IMR-90 (cell line): ENCODE results near the gene ANKRD34C. TPM values are rescaled to one million over a fixed set of nuclear protein-coding genes. Genes with fewer than 3 reads are reported as not detected.

Experiments
- ATAC-seq: fragments of 200-7000 bp; cut with Tn5 transposase; 2 replicates; pipeline ENCODE4 v1.9.1; 2020; ENCODE audit warnings: low read depth, mild to moderate bottlenecking, moderate library complexity
- BruUV-seq: library from RNA; stranded (reverse); fragments of 400-500 nt; replicated peaks from 2 replicates; lab custom pipeline; 2021; lab: Mats Ljungman, UMichigan
- CTCF ChIA-PET: fragments of 300-600 bp; formaldehyde crosslinking; extraction: SDS; loops from one replicate; lab custom pipeline; 2021; ENCODE audit warnings: antibody characterized with exemption; lab: Yijun Ruan, JAX
- POLR2A ChIA-PET: fragments of 300-600 bp; sonication (Branson Sonifier 250); formaldehyde crosslinking; loops from one replicate; lab custom pipeline; 2022; ENCODE audit warnings: antibody characterized with exemption; ENCODE audit not compliant: unreplicated experiment; lab: Charles Lee
- DNase-seq: peaks from one replicate; pipeline ENCODE4 v3.0.0; 2013
- H2AFZ ChIP-seq: replicated peaks from 2 replicates; pipeline ENCODE3; 2013; ENCODE audit warnings: low read length, mild to moderate bottlenecking; ENCODE audit not compliant: poor library complexity
- H2AK5ac ChIP-seq: 2 replicates; pipeline ENCODE4 v1.6.1; 2013; ENCODE audit warnings: low read depth, low read length, inconsistent platforms
- H2AK9ac ChIP-seq: replicated peaks from 2 replicates; pipeline ENCODE3; 2013; ENCODE audit warnings: mild to moderate bottlenecking, low read depth, low read length, moderate library complexity; ENCODE audit not compliant: poor library complexity
- H2BK120ac ChIP-seq: 2 replicates; pipeline ENCODE4 v1.6.1; 2013; ENCODE audit warnings: low read depth, low read length, inconsistent platforms
- H2BK15ac ChIP-seq: 3 replicates; pipeline ENCODE4 v1.6.1; 2013; ENCODE audit warnings: low read depth, low read length, inconsistent platforms
- H2BK20ac ChIP-seq: 2 replicates; pipeline ENCODE4 v1.6.1; 2013; ENCODE audit warnings: low read depth, mild to moderate bottlenecking, inconsistent platforms, low read length, moderate library complexity
- H2BK5ac ChIP-seq: 2 replicates; pipeline ENCODE4 v1.6.1; 2013; ENCODE audit warnings: mild to moderate bottlenecking, low read depth, low read length, inconsistent platforms; ENCODE audit not compliant: poor library complexity, severe bottlenecking
- H3K14ac ChIP-seq: replicated peaks from 2 replicates; pipeline ENCODE4 v1.6.1; 2013; ENCODE audit warnings: low read depth, low read length, inconsistent platforms
- H3K18ac ChIP-seq: 2 replicates; pipeline ENCODE4 v1.6.1; 2013; ENCODE audit warnings: low read depth, low read length, control low read depth
- H3K23ac ChIP-seq: 2 replicates; pipeline ENCODE4 v1.6.1; 2013; ENCODE audit warnings: low read depth, low read length, inconsistent platforms
- H3K27ac ChIP-seq: 2 replicates; pipeline ENCODE4 v1.5.1; 2013; ENCODE audit warnings: mild to moderate bottlenecking, control low read depth, low read length; ENCODE audit not compliant: insufficient read depth
- H3K27me3 ChIP-seq: 2 replicates; pipeline ENCODE4 v1.6.1; 2013; ENCODE audit warnings: low read length; ENCODE audit not compliant: control insufficient read depth, insufficient read depth
- H3K36me3 ChIP-seq: 2 replicates; pipeline ENCODE4 v1.6.1; 2013; ENCODE audit warnings: low read length, mixed read lengths; ENCODE audit not compliant: control insufficient read depth, insufficient read depth
- H3K4ac ChIP-seq: 2 replicates; pipeline ENCODE4 v1.6.1; 2013; ENCODE audit warnings: low read depth, low read length, inconsistent platforms
- H3K4me1 ChIP-seq: 2 replicates; pipeline ENCODE4 v1.6.1; 2013; ENCODE audit warnings: low read length, mixed read lengths; ENCODE audit not compliant: control insufficient read depth, insufficient read depth
- H3K4me2 ChIP-seq: 2 replicates; pipeline ENCODE4 v1.6.1; 2013; ENCODE audit warnings: low read depth, mild to moderate bottlenecking, control low read depth, low read length, moderate library complexity
- H3K4me3 ChIP-seq: 2 replicates; pipeline ENCODE4 v1.5.1; 2013; ENCODE audit warnings: low read depth, mild to moderate bottlenecking, control low read depth, low read length, moderate library complexity; ENCODE audit not compliant: insufficient read depth
- H3K56ac ChIP-seq: 2 replicates; pipeline ENCODE4 v1.6.1; 2013; ENCODE audit warnings: low read length, inconsistent platforms; ENCODE audit not compliant: insufficient read depth; ENCODE audit errors: extremely low read depth
- H3K79me1 ChIP-seq, 2 experiments: 2 replicates each; pipeline ENCODE4 v1.6.1; 2013; ENCODE audit warnings: low read length in 2 of 2, inconsistent platforms in 1 of 2, low read depth in 1 of 2
- H3K9ac ChIP-seq: 2 replicates; pipeline ENCODE4 v1.6.1; 2013; ENCODE audit warnings: low read depth, low read length, control low read depth
- H3K9me1 ChIP-seq: 2 replicates; pipeline ENCODE4 v1.6.1; 2013; ENCODE audit warnings: low read length, inconsistent platforms; ENCODE audit not compliant: insufficient read depth
- H3K9me3 ChIP-seq: 2 replicates; pipeline ENCODE4 v1.6.1; 2013; ENCODE audit warnings: low read length; ENCODE audit not compliant: control insufficient read depth, insufficient read depth
- H4K20me1 ChIP-seq: 2 replicates; pipeline ENCODE4 v1.6.1; 2013; ENCODE audit warnings: low read length, inconsistent platforms; ENCODE audit not compliant: insufficient read depth
- H4K5ac ChIP-seq: 2 replicates; pipeline ENCODE4 v1.6.1; 2013; ENCODE audit warnings: mild to moderate bottlenecking, low read depth, low read length, control low read depth
- H4K8ac ChIP-seq, 2 experiments: 2 replicates each; pipeline ENCODE4 v1.6.1; 2013; ENCODE audit warnings: low read depth in 2 of 2, low read length in 2 of 2, control low read depth in 1 of 2, inconsistent platforms in 1 of 2
- H4K91ac ChIP-seq: 2 replicates; pipeline ENCODE4 v1.6.1; 2013; ENCODE audit warnings: low read depth, low read length, inconsistent platforms; ENCODE audit not compliant: insufficient read depth
- BHLHE40 ChIP-seq: fragments of 150-350 bp; IDR thresholded peaks from 2 replicates; pipeline ENCODE4 v1.6.1; 2016; ENCODE audit warnings: mild to moderate bottlenecking, low read depth, low read length
- CEBPB ChIP-seq: IDR thresholded peaks from 2 replicates; pipeline ENCODE4 v1.6.1; 2012; ENCODE audit warnings: low read depth, low read length, improper control_type of control experiment
- CHD1 ChIP-seq: IDR thresholded peaks from 2 replicates; pipeline ENCODE4 v1.6.1; 2012; ENCODE audit warnings: low read depth, low read length, improper control_type of control experiment
- FOS ChIP-seq: fragments of 150-350 bp; IDR thresholded peaks from 2 replicates; pipeline ENCODE4 v1.6.1; 2016; ENCODE audit warnings: low read depth, low read length
- MAFK ChIP-seq: IDR thresholded peaks from 2 replicates; pipeline ENCODE4 v1.6.1; 2012; ENCODE audit warnings: low read depth, low read length, improper control_type of control experiment
- MAZ ChIP-seq: IDR thresholded peaks from 2 replicates; pipeline ENCODE4 v1.6.1; 2012; ENCODE audit warnings: low read depth, mild to moderate bottlenecking, low read length, improper control_type of control experiment, moderate library complexity, borderline replicate concordance
- MXI1 ChIP-seq: IDR thresholded peaks from 2 replicates; pipeline ENCODE4 v1.6.1; 2012; ENCODE audit warnings: low read depth, mild to moderate bottlenecking, low read length, moderate library complexity, borderline replicate concordance
- NFE2L2 ChIP-seq: fragments of 150-350 bp; IDR thresholded peaks from 2 replicates; pipeline ENCODE4 v1.6.1; 2016; ENCODE audit warnings: low read depth, mild to moderate bottlenecking, low read length
- RAD21 ChIP-seq: IDR thresholded peaks from 2 replicates; pipeline ENCODE4 v1.6.1; 2012; ENCODE audit warnings: low read length, improper control_type of control experiment
- RCOR1 ChIP-seq: IDR thresholded peaks from 2 replicates; pipeline ENCODE4 v1.6.1; 2012; ENCODE audit warnings: mild to moderate bottlenecking, low read length, improper control_type of control experiment; ENCODE audit not compliant: insufficient replicate concordance
- SMC3 ChIP-seq: fragments of 150-350 bp; IDR thresholded peaks from 2 replicates; pipeline ENCODE4 v1.6.1; 2016; ENCODE audit warnings: low read depth, mild to moderate bottlenecking, antibody characterized with exemption, low read length, moderate library complexity
- WGBS, 2 experiments: methylation state at CpG; one replicate each; pipeline versions ENCODE4 v1.1.5 to v1.1.7; 2013; ENCODE audit warnings: missing lambda C conversion rate in 2 of 2; ENCODE audit not compliant: insufficient read length in 1 of 2; ENCODE audit errors: extremely low coverage in 2 of 2; 5-methylcytosine and 5-hydroxymethylcytosine counted together
- dilution Hi-C: fragments of 300-500 bp; cut with HindIII; formaldehyde crosslinking; loops from one replicate; pipeline ENCODE4 v1.14.3; 2018; ENCODE audit warnings: low sequenced_read_pairs; ENCODE audit not compliant: unreplicated experiment
- in situ Hi-C: fragments of 300-500 bp; cut with MboI; formaldehyde crosslinking; loops from 3 replicates; pipeline ENCODE4 v1.14.3; 2019; ENCODE audit warnings: low sequenced_read_pairs, inconsistent platforms, mixed read lengths
- intact Hi-C: fragments of 100-400 bp; cut with micrococcal nuclease; formaldehyde crosslinking; loops from 2 replicates; pipeline ENCODE4 v1.10.0; 2022
- polyA plus RNA-seq, 3 experiments: library from polyadenylated mRNA; depleted of rRNA; stranded (reverse); fragments of >200 nt; gene quantifications; 2 replicates each; pipeline ENCODE4 v1.2.3, GENCODE V29; 2012; ENCODE audit warnings: low replicate concordance in 1 of 3
- total RNA-seq: library from RNA; depleted of rRNA; stranded (reverse); fragments of >200 nt; gene quantifications from 2 replicates; pipeline ENCODE4 v1.2.3, GENCODE V29; 2012
- TF ChIP-seq, protein P1 (sequence below): conservative IDR thresholded peaks from 2 replicates; pipeline ENCODE4 v1.5.1; 2012; ENCODE audit warnings: mild to moderate bottlenecking, low read depth, low read length, improper control_type of control experiment

The ANKRD34C gene
- total and polyA plus RNA-seq, 2 of the 4 experiments (the other 2 are of a cell fraction) = not detected

DNA sequence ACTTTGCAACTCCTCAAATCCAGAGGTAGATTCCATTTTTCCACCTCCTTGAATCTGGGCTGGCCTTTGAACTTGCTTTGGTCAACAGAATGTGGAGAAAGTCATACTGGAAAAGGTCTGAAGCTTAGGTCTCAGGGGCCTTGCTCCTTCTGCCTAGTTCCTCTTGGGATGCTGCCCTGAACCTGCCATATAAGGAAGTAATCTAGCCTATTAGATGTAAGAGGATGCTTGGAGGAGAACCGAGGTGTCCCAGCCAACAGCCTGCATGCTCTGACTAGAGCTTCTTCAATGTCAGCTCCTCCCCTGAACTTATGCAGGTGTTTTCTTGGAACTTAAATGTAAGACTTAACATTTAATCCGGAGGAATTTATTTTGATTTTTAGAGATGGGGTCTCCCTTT, 26.4 kb downstream of the ANKRD34C start:
- CTCF ChIA-PET = no interaction called here
- POLR2A ChIA-PET = no interaction called here

More for the DNA sequence above, 26.4 kb downstream of the ANKRD34C start:
- peaks cover 8% of the 10 kb centered on the region for H3K27me3 ChIP-seq
- BruUV-seq = no TSS peak
- H3K18ac ChIP-seq = no peak overlapping the region
- H2BK120ac ChIP-seq = no peak overlapping the region
- H4K91ac ChIP-seq = no peak overlapping the region
- intact Hi-C loops = no loop called here
- dilution Hi-C loops = no loop called here
- H2AK9ac ChIP-seq = no peak overlapping the region
- H3K23ac ChIP-seq = no peak overlapping the region
- TF ChIP-seq NFE2L2 (no peak), BHLHE40 (no peak), MXI1 (no peak), SMC3 (no peak), MAFK (no peak), CEBPB (no peak), FOS (no peak), CHD1 (no peak), MAZ (no peak), RCOR1 (no peak), RAD21 (no peak)
- TF ChIP-seq, protein P1, sequence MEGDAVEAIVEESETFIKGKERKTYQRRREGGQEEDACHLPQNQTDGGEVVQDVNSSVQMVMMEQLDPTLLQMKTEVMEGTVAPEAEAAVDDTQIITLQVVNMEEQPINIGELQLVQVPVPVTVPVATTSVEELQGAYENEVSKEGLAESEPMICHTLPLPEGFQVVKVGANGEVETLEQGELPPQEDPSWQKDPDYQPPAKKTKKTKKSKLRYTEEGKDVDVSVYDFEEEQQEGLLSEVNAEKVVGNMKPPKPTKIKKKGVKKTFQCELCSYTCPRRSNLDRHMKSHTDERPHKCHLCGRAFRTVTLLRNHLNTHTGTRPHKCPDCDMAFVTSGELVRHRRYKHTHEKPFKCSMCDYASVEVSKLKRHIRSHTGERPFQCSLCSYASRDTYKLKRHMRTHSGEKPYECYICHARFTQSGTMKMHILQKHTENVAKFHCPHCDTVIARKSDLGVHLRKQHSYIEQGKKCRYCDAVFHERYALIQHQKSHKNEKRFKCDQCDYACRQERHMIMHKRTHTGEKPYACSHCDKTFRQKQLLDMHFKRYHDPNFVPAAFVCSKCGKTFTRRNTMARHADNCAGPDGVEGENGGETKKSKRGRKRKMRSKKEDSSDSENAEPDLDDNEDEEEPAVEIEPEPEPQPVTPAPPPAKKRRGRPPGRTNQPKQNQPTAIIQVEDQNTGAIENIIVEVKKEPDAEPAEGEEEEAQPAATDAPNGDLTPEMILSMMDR = no peak
- ATAC-seq (no peak), DNase-seq (no peak)
- peaks cover 6% of the 10 kb centered on the region for H4K20me1 ChIP-seq
- H3K9me1 ChIP-seq = peaks cover 10% of the 10 kb centered on the region
- H2BK20ac ChIP-seq = no peak overlapping the region
- peaks cover 6% of the 10 kb centered on the region; the same call in 1 of the 2 replicates for H3K4me1 ChIP-seq
- peaks cover 19 to 29% of the 10 kb centered on the region in 2 experiments for H3K79me1 ChIP-seq
- H3K56ac ChIP-seq = no peak overlapping the region
- no peak overlapping the region for H2AK5ac ChIP-seq
- H3K4ac ChIP-seq = no peak overlapping the region
- WGBS, 2 experiments = no CpG with 5 or more reads among the region's 2 CpGs
- in situ Hi-C loops = no loop called here
- H4K5ac ChIP-seq = no peak overlapping the region
- no peak overlapping the region for H2BK15ac ChIP-seq
- no peak overlapping the region for H3K14ac ChIP-seq
- H4K8ac ChIP-seq = no peak overlapping the region
- no peaks in the 10 kb centered on the region for H3K9me3 ChIP-seq
- no peak overlapping the region for H2AFZ ChIP-seq
- no peak overlapping the region for H3K4me3 ChIP-seq
- no peak overlapping the region for H2BK5ac ChIP-seq
- no peak overlapping the region for H3K4me2 ChIP-seq
- peaks cover 3% of the 10 kb centered on the region for H3K36me3 ChIP-seq
- H3K9ac ChIP-seq = no peak overlapping the region
- H3K27ac ChIP-seq = no peak overlapping the region
